Hepatocyte (in vitro differentiated cells): Measurements from ENCODE around the gene SNAP25. TPM values are rescaled to one million over a fixed set of nuclear protein-coding genes. Genes with fewer than 3 reads are reported as not detected.

Experiments used
- DNase-seq: peaks from one replicate; pipeline ENCODE4 v3.0.0-alpha.2; 2016; ENCODE audit warnings: low spot score
- H2AFZ ChIP-seq: fragments of 200-600 bp; sonication (generic); 2 replicates; pipeline ENCODE4 v1.6.0; 2016; ENCODE audit warnings: antibody characterized with exemption, mild to moderate bottlenecking
- H3K27ac ChIP-seq: fragments of 200-600 bp; sonication (generic); 2 replicates; pipeline ENCODE4 v1.5.1; 2016; ENCODE audit warnings: mild to moderate bottlenecking
- H3K27me3 ChIP-seq: fragments of 200-600 bp; sonication (generic); 2 replicates; pipeline ENCODE4 v1.6.1; 2016
- H3K36me3 ChIP-seq: fragments of 200-600 bp; sonication (generic); replicated peaks from 2 replicates; pipeline ENCODE4 v1.5.1; 2016; ENCODE audit warnings: low read depth; ENCODE audit not compliant: insufficient read depth
- H3K4me1 ChIP-seq: fragments of 200-600 bp; sonication (generic); 2 replicates; pipeline ENCODE4 v1.5.1; 2016; ENCODE audit warnings: mild to moderate bottlenecking, moderate library complexity; ENCODE audit not compliant: insufficient read depth
- H3K4me2 ChIP-seq: fragments of 200-600 bp; sonication (generic); 2 replicates; pipeline ENCODE4 v1.6.0; 2016
- H3K4me3 ChIP-seq: fragments of 200-600 bp; sonication (generic); 2 replicates; pipeline ENCODE4 v1.5.1; 2016; ENCODE audit warnings: mild to moderate bottlenecking
- H3K79me2 ChIP-seq: fragments of 200-600 bp; sonication (generic); 2 replicates; pipeline ENCODE4 v1.6.0; 2017; ENCODE audit warnings: mild to moderate bottlenecking
- H3K9me2 ChIP-seq: fragments of 200-600 bp; sonication (generic); replicated peaks from 2 replicates; pipeline ENCODE4 v1.6.0; 2017; ENCODE audit warnings: mild to moderate bottlenecking; ENCODE audit not compliant: insufficient read depth
- H3K9me3 ChIP-seq: fragments of 200-600 bp; sonication (generic); 2 replicates; pipeline ENCODE4 v1.5.1; 2016; ENCODE audit warnings: low read depth, mild to moderate bottlenecking
- H4K20me1 ChIP-seq: fragments of 200-600 bp; sonication (generic); 2 replicates; pipeline ENCODE4 v1.6.0; 2016; ENCODE audit warnings: mild to moderate bottlenecking; ENCODE audit not compliant: insufficient read depth, poor library complexity, severe bottlenecking
- CTCF ChIP-seq: fragments of 200-600 bp; sonication (generic); IDR thresholded peaks from 2 replicates; pipeline ENCODE4 v1.5.1; 2016; ENCODE audit warnings: antibody characterized with exemption, mild to moderate bottlenecking; ENCODE audit not compliant: poor library complexity
- EZH2 ChIP-seq: fragments of 200-600 bp; sonication (generic); IDR thresholded peaks from 2 replicates; pipeline ENCODE4 v1.6.1; 2016; ENCODE audit warnings: antibody characterized with exemption, mild to moderate bottlenecking, borderline replicate concordance
- EZH2phosphoT487 ChIP-seq: fragments of 200-600 bp; sonication (generic); IDR thresholded peaks from one replicate; pipeline ENCODE4 v1.6.1; 2018; ENCODE audit warnings: antibody characterized with exemption, mild to moderate bottlenecking, low read depth, moderate library complexity; ENCODE audit not compliant: unreplicated experiment, severe bottlenecking
- whole genome bisulfite sequencing: methylation state at CpG from one replicate; pipeline ENCODE4 v1.1.6; 2016; ENCODE audit warnings: low lambda C conversion rate; ENCODE audit errors: missing lambda C conversion rate; 5-methylcytosine and 5-hydroxymethylcytosine counted together
- polyA plus RNA-seq: library from polyadenylated mRNA; unstranded; fragments of >200 nt; fragmentation: Nextera tagmentation; extraction: Ambion mirVana; gene quantifications from 2 replicates; pipeline ENCODE4 v1.2.1, GENCODE V29; 2016
- total RNA-seq: library from RNA; depleted of rRNA; stranded (reverse); fragments of >200 nt; gene quantifications from 2 replicates; pipeline ENCODE4 v1.2.3, GENCODE V29; 2014

The SNAP25 gene
- total and polyA plus RNA-seq, 2 experiments from 2014 or later, result 3.7 to 5.2 TPM

GRCh38 chr20:10313701-10314100 is 95.1 kb downstream of the SNAP25 start:
- H3K27ac ChIP-seq, result no peak overlapping the region
- WGBS, result 4% methylated on average over 3 of the region's 3 CpGs
- no peaks in the 10 kb centered on the region for H3K79me2 ChIP-seq
- no peaks in the 10 kb centered on the region for H3K27me3 ChIP-seq
- H3K4me2 ChIP-seq, result peak overlapping the region; percentile 52
- no peaks in the 10 kb centered on the region for H3K9me3 ChIP-seq
- H4K20me1 ChIP-seq, result no peaks in the 10 kb centered on the region
- H3K4me3 ChIP-seq, result no peak overlapping the region
- TF ChIP-seq EZH2 (no peak), CTCF (no peak), EZH2phosphoT487 (no peak)
- H3K36me3 ChIP-seq, result no peaks in the 10 kb centered on the region
- no peak overlapping the region for H2AFZ ChIP-seq
- peak; percentile 10 for DNase-seq
- H3K4me1 ChIP-seq, result peaks cover 17% of the 10 kb centered on the region
- no peaks in the 10 kb centered on the region for H3K9me2 ChIP-seq

- Histone ChIP-seq H4K20me1 (no peaks in the 10 kb centered on the region), H3K4me1 (peaks cover 17% of the 10 kb centered on the region), H3K27ac (no peak overlapping the region), H3K79me2 (no peaks in the 10 kb centered on the region), H3K36me3 (no peaks in the 10 kb centered on the region), H3K4me3 (no peak overlapping the region), H3K9me3 (no peaks in the 10 kb centered on the region), H3K4me2 (peak overlapping the region; percentile 52), H3K9me2 (no peaks in the 10 kb centered on the region), H2AFZ (no peak overlapping the region), H3K27me3 (no peaks in the 10 kb centered on the region)
- TF ChIP-seq EZH2 (no peak), EZH2phosphoT487 (no peak), CTCF (no peak)
- no peak for DNase-seq
- 3% methylated on average over 2 of the region's 2 CpGs for WGBS
These were observed 95.6 kb downstream of the SNAP25 start for GRCh38 chr20:10314198-10314597.

GRCh38 chr20:10315138-10315537 is 96.5 kb downstream of the SNAP25 start:
- TF ChIP-seq EZH2 (no peak), CTCF (no peak), EZH2phosphoT487 (no peak)
- H2AFZ ChIP-seq, result no peak overlapping the region
- H3K36me3 ChIP-seq, result no peaks in the 10 kb centered on the region
- H3K4me1 ChIP-seq, result peaks cover 17% of the 10 kb centered on the region
- DNase-seq, result no peak
- H3K9me2 ChIP-seq, result no peaks in the 10 kb centered on the region
- WGBS, result 42% methylated on average over 5 of the region's 5 CpGs
- no peaks in the 10 kb centered on the region for H4K20me1 ChIP-seq
- no peaks in the 10 kb centered on the region for H3K9me3 ChIP-seq
- H3K27ac ChIP-seq, result no peak overlapping the region
- no peaks in the 10 kb centered on the region for H3K79me2 ChIP-seq
- H3K4me2 ChIP-seq, result no peak overlapping the region
- H3K27me3 ChIP-seq, result no peaks in the 10 kb centered on the region
- no peak overlapping the region for H3K4me3 ChIP-seq

- DNase-seq, result peak; percentile 19
- H3K4me1 ChIP-seq, result peaks cover 17% of the 10 kb centered on the region
- no peaks in the 10 kb centered on the region for H3K36me3 ChIP-seq
- TF ChIP-seq EZH2phosphoT487 (no peak), CTCF (peak; percentile 24), EZH2 (no peak)
- no peak overlapping the region for H3K27ac ChIP-seq
- no peak overlapping the region for H2AFZ ChIP-seq
- no peaks in the 10 kb centered on the region for H3K9me2 ChIP-seq
- no peaks in the 10 kb centered on the region for H3K27me3 ChIP-seq
- no peaks in the 10 kb centered on the region for H4K20me1 ChIP-seq
- H3K4me3 ChIP-seq, result no peak overlapping the region
- no peak overlapping the region for H3K4me2 ChIP-seq
- H3K79me2 ChIP-seq, result no peaks in the 10 kb centered on the region
- WGBS, result 78% methylated on average over 2 of the region's 2 CpGs
- no peaks in the 10 kb centered on the region for H3K9me3 ChIP-seq
These were observed 98.0 kb downstream of the SNAP25 start for GRCh38 chr20:10316582-10316981.
